ENCODE data around the gene COMT.

The COMT gene

DNA sequence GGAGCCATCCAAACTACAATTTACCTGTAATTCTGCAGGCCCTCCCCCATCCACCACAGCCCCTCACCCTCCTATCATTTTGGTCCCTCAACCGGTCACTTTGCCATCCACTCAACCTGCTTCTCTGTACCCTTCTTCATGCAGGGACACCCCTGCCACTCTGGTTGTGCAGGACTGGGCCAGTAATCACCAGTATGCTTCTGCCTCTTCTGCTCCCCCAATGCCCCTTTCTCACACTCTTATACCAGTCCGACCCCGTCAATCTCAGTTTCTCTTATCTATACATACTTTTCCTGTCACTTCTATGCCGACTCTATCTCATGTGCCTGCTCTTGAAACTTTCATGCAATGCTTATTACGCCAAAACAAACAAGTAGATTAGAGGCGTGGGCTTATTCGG, 5.1 kb upstream of the COMT start:
- Histone ChIP-seq H3K9ac (no peak overlapping the region), H3K79me2 (ENCODE audit: insufficient read depth, low read depth) (no peaks in the 10 kb centered on the region; the same call in 1 of the 2 replicates), H3K27me3 (ENCODE audit: insufficient read depth, low read depth) (no peaks in the 10 kb centered on the region), H3K36me3 (ENCODE audit: insufficient read depth) (no peaks in the 10 kb centered on the region), H3K4me1 (ENCODE audit: low read depth, poor library complexity, severe bottlenecking) (peaks cover 4% of the 10 kb centered on the region), H3K4me3 (IDR thresholded peaks at IDR 0.05; ENCODE audit: insufficient read depth, low read depth, low read length) (no peak overlapping the region), H4K20me1 (ENCODE audit: insufficient read depth) (no peaks in the 10 kb centered on the region), H3K27ac (no peak overlapping the region), H2AFZ (ENCODE audit: low read depth) (no peak overlapping the region), H3K4me2 (no peak overlapping the region)
- TF ChIP-seq, protein P1, sequence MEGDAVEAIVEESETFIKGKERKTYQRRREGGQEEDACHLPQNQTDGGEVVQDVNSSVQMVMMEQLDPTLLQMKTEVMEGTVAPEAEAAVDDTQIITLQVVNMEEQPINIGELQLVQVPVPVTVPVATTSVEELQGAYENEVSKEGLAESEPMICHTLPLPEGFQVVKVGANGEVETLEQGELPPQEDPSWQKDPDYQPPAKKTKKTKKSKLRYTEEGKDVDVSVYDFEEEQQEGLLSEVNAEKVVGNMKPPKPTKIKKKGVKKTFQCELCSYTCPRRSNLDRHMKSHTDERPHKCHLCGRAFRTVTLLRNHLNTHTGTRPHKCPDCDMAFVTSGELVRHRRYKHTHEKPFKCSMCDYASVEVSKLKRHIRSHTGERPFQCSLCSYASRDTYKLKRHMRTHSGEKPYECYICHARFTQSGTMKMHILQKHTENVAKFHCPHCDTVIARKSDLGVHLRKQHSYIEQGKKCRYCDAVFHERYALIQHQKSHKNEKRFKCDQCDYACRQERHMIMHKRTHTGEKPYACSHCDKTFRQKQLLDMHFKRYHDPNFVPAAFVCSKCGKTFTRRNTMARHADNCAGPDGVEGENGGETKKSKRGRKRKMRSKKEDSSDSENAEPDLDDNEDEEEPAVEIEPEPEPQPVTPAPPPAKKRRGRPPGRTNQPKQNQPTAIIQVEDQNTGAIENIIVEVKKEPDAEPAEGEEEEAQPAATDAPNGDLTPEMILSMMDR (conservative IDR thresholded peaks at IDR 0.05; ENCODE audit: low read depth, low read length), result no peak

DNA sequence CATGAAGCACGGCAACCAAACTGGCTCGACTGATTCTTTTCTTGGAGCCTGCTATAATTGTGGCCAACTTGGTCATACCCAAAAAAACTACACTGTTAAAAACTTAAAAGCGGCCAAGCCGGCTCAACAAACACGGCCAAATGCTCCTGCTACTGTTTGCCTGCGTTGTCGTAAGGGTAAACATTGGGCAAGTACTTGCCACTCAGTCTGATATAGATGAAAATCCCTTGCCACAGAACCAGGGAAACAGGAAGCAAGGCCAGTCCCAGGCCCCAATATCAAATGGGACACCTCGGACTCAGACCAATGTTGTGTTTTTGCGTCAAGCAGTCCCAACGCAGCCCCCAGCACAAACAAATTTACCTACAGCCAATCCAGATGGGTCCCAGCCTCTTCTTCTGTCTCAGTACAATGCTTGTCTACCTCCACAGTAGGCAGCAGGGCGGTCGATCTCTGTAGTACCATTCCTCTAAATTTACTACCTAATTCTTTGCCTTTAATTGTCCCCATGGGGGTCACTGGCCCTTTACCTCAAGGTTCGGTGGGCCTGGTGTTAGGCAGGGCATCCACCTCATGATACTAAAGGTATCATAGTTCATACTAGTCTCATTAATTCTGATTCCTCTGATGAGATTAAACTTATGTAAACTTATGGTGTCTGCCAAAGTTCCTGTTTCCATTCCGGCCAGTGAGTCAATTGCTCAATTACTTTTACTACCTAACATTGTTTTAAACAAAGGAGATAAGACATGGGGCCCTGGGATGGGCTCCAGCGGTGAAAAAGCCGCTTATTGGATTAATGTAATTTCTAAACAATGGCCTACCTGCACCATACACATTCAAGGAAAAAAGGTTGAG, 3.7 kb upstream of the COMT start:
- H3K4me2 ChIP-seq, result no peak overlapping the region
- H3K9ac ChIP-seq, result no peak overlapping the region
- H3K27ac ChIP-seq, result no peak overlapping the region
- H3K36me3 ChIP-seq (ENCODE audit: insufficient read depth), result no peaks in the 10 kb centered on the region
- TF ChIP-seq, protein P1 (conservative IDR thresholded peaks at IDR 0.05; ENCODE audit: low read depth, low read length), result no peak
- no peak overlapping the region for H3K4me3 ChIP-seq (IDR thresholded peaks at IDR 0.05; ENCODE audit: insufficient read depth, low read depth, low read length)
- H3K79me2 ChIP-seq (ENCODE audit: insufficient read depth, low read depth), result peaks cover 10% of the 10 kb centered on the region
- H4K20me1 ChIP-seq (ENCODE audit: insufficient read depth), result no peaks in the 10 kb centered on the region
- H2AFZ ChIP-seq (ENCODE audit: low read depth), result no peak overlapping the region
- H3K4me1 ChIP-seq (ENCODE audit: low read depth, poor library complexity, severe bottlenecking), result peaks cover 8% of the 10 kb centered on the region
- H3K27me3 ChIP-seq (ENCODE audit: insufficient read depth, low read depth), result no peaks in the 10 kb centered on the region

DNA sequence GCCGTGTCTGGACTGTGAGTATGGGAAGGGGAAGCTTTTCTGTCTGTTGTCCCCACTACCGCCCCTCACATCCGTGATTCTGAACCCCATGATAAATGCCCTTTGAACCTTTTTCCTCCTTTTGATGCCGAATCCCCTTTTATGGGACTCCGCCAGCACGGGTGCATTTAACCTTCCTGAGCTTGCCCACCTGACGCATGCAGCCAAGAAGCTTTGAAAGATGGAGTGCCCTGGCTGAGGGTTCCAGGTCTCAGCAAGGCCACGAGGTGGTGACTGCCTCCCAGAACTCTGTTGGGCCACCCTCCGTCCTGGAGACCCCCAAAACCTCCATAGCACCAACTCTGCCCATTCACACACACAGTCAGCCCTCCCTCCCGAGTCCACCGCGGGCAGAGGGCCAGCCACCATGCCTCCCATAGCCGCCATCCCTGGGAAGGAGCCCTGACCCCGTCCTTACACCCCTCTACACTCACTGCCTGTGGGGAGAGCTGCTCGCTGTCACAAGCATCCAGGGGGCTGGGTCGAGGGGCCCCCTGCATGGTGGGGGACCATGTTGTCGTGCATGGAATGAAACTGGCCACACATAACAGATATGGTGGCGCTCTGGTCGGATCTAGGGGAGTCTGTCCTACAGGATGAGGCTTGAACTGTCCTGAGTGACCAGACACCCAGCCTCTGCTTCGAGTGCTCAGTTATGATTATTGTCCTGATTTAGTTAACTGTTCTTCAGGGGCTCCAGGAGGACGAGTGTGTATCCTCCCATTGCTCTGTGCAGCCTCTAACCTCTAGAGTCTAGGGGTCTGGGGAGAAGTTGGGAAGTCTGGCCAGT, 822 bp upstream of the COMT start:
- Histone ChIP-seq H3K27me3 (ENCODE audit: insufficient read depth, low read depth) (no peaks in the 10 kb centered on the region), H3K36me3 (ENCODE audit: insufficient read depth) (no peaks in the 10 kb centered on the region), H3K79me2 (ENCODE audit: insufficient read depth, low read depth) (peaks cover 21% of the 10 kb centered on the region), H2AFZ (ENCODE audit: low read depth) (peak overlapping the region; percentile 95), H3K4me3 (IDR thresholded peaks at IDR 0.05; ENCODE audit: insufficient read depth, low read depth, low read length) (peak overlapping the region; percentile 2), H4K20me1 (ENCODE audit: insufficient read depth) (no peaks in the 10 kb centered on the region), H3K4me2 (peak overlapping the region; percentile 99), H3K4me1 (ENCODE audit: low read depth, poor library complexity, severe bottlenecking) (peaks cover 19% of the 10 kb centered on the region), H3K9ac (peak overlapping the region; percentile 97), H3K27ac (peak overlapping the region; percentile 58)
- TF ChIP-seq, protein P1 (conservative IDR thresholded peaks at IDR 0.05; ENCODE audit: low read depth, low read length), result no peak

DNA sequence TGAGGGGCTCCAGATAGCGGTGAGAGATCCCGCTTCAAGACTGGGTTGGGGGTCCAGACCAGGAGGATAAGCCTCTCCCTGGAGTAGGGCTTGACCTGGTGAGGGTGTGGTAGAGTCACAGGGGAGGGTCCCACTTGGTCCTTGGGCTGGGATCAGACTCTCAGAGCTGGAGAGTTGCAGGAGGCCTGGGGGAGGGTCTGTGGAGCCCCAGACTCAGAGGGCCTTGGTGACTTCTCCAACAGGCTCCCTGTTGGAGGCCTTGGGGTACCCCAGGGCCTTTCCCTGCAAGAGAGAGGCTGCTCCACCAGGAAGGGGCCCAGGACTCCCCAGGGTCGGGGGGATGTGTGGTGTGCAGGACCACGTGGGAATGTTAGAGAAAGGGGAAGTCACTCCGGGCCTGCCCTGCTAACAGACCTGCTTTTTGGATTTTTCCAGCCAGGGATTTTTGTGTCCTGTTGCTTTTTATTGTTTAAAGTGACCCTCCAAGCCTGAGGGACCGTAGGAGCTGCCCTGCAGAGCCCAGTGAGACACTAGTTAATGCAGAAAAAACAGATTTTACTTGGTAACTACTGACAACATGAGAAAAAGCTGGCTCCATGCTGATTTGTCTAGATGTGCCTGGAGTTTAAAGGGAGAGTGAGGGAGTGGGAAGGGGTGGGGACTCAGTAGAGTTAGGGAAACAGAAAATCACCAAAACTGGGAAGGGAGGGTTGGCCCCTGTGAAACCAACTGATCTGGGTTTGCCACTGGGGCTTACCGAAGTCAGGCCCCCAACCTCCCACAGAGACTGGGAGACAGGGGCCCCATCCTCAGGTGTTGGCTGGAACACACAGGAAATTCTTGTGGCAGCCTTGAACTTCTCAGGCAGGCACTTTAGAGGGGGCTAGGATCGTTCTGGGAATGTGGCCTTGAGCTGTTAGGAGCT, 847 bp downstream of the COMT start:
- peaks cover 28% of the 10 kb centered on the region for H3K79me2 ChIP-seq (ENCODE audit: insufficient read depth, low read depth)
- H3K27me3 ChIP-seq (ENCODE audit: insufficient read depth, low read depth), result no peaks in the 10 kb centered on the region
- peak overlapping the region; percentile 99 for H3K4me2 ChIP-seq
- TF ChIP-seq, protein P1 (conservative IDR thresholded peaks at IDR 0.05; ENCODE audit: low read depth, low read length), result no peak
- no peaks in the 10 kb centered on the region for H3K36me3 ChIP-seq (ENCODE audit: insufficient read depth)
- H2AFZ ChIP-seq (ENCODE audit: low read depth), result peak overlapping the region; percentile 95
- H3K4me3 ChIP-seq (IDR thresholded peaks at IDR 0.05; ENCODE audit: insufficient read depth, low read depth, low read length), result no peak overlapping the region
- H3K27ac ChIP-seq, result peak overlapping the region; percentile 58
- H3K9ac ChIP-seq, result peak overlapping the region; percentile 97
- H3K4me1 ChIP-seq (ENCODE audit: low read depth, poor library complexity, severe bottlenecking), result peaks cover 19% of the 10 kb centered on the region
- H4K20me1 ChIP-seq (ENCODE audit: insufficient read depth), result no peaks in the 10 kb centered on the region

Data from KMS-11 (cell line).